NCI-H1436 treated with DMSO at 0.1 percent for 48 hours (cell line): Measurements from ENCODE around the gene WFDC11.
"Not testable (repeated sequence)": the region's sequence is repeated elsewhere in the genome, so short reads cannot be mapped to it uniquely, and the experiment has no call there.

Source experiments
- DNase-seq: peaks from one replicate; lab custom pipeline; 2025; lab: John Stamatoyannopoulos, UW

The WFDC11 gene

GRCh38 chr20:45670139-45670538, at the start of gene WFDC11:
TSS of gene WFDC11 (minus strand) at chr20:45670239. CDS start at chr20:45650600, 19,639 bp downstream.
- DNase-seq = no peak

GRCh38 chr20:45716141-45716688, 46.2 kb upstream of the WFDC11 start:
- DNase-seq = not testable (repeated sequence)

GRCh38 chr20:45704969-45705637, 35.1 kb upstream of the WFDC11 start, which contains the start of gene WFDC10B:
TSS of gene WFDC10B (minus strand) at chr20:45705019. CDS start at chr20:45685992, 19,027 bp downstream.
- DNase-seq = no peak

- no peak for DNase-seq
Measured at GRCh38 chr20:45701873-45702272, 31.8 kb upstream of the WFDC11 start, which contains the start of gene WFDC13. TSS of gene WFDC13 (plus strand) at chr20:45702038. CDS start at chr20:45702124, 86 bp downstream.

- no peak for DNase-seq
Measured at GRCh38 chr20:45701104-45701503, 31.1 kb upstream of the WFDC11 start.

- no peak for DNase-seq
Measured at GRCh38 chr20:45695496-45695895, 25.5 kb upstream of the WFDC11 start.

GRCh38 chr20:45693346-45693745, 23.3 kb upstream of the WFDC11 start:
- DNase-seq = not testable (repeated sequence)

- no peak for DNase-seq
Measured at GRCh38 chr20:45685896-45686295, 15.9 kb upstream of the WFDC11 start.

- DNase-seq = no peak
Measured at GRCh38 chr20:45679650-45680049, 9.6 kb upstream of the WFDC11 start.

GRCh38 chr20:45672765-45673164, 2.7 kb upstream of the WFDC11 start:
- no peak for DNase-seq

GRCh38 chr20:45657038-45657437, 13.0 kb downstream of the WFDC11 start:
- not testable (repeated sequence) for DNase-seq

- DNase-seq = not testable (repeated sequence)
Measured at GRCh38 chr20:45651726-45652125, 18.3 kb downstream of the WFDC11 start.

- no peak for DNase-seq
Measured at GRCh38 chr20:45649312-45649863, 20.7 kb downstream of the WFDC11 start.

- DNase-seq = no peak
Measured at GRCh38 chr20:45647441-45648050, 22.5 kb downstream of the WFDC11 start.

GRCh38 chr20:45646875-45647274, 23.2 kb downstream of the WFDC11 start:
- no peak for DNase-seq

GRCh38 chr20:45645869-45646268, 24.2 kb downstream of the WFDC11 start:
- not testable (repeated sequence) for DNase-seq

- not testable (repeated sequence) for DNase-seq
Measured at GRCh38 chr20:45641076-45641475, 29.0 kb downstream of the WFDC11 start.

GRCh38 chr20:45639687-45640086, 30.4 kb downstream of the WFDC11 start:
- no peak for DNase-seq

GRCh38 chr20:45636513-45636912, 33.5 kb downstream of the WFDC11 start:
- no peak for DNase-seq

- DNase-seq = no peak
Measured at GRCh38 chr20:45631184-45631583, 38.9 kb downstream of the WFDC11 start, which contains the start of gene WFDC9. TSS of gene WFDC9 (minus strand) at chr20:45631284. CDS start at chr20:45610181, 21,103 bp downstream.

- DNase-seq = no peak
Measured at GRCh38 chr20:45630371-45630770, 39.7 kb downstream of the WFDC11 start.

GRCh38 chr20:45629496-45630100, 40.4 kb downstream of the WFDC11 start, which contains the start of gene WFDC10A:
TSS of gene WFDC10A (plus strand) at chr20:45629739. CDS start at chr20:45629814, 75 bp downstream.
- DNase-seq = no peak
